SJSA1 (cell line): ENCODE data around the gene KPNA4. TPM values are rescaled to one million over a fixed set of nuclear protein-coding genes. Genes with fewer than 3 reads are reported as not detected.
"Not testable (repeated sequence)": the region's sequence is repeated elsewhere in the genome, so short reads cannot be mapped to it uniquely, and the experiment has no call there.

Experiments used
- DNase-seq, 2 experiments: peaks; one replicate each; pipeline ENCODE4 v3.0.0-alpha.2; 2015 to 2020; ENCODE audit warnings: low spot score in 2 of 2, low read depth in 1 of 2
- H3K27ac ChIP-seq: fragments of 250-450 bp; sonication (Bioruptor Pico); 2 replicates; pipeline ENCODE4 v1.5.1; 2020; ENCODE audit warnings: mild to moderate bottlenecking, moderate library complexity
- H3K27me3 ChIP-seq: fragments of 250-450 bp; sonication (Bioruptor Pico); replicated peaks from 2 replicates; pipeline ENCODE4 v1.5.1; 2020; ENCODE audit warnings: mild to moderate bottlenecking, moderate library complexity
- H3K36me3 ChIP-seq: fragments of 250-450 bp; sonication (Bioruptor Pico); 2 replicates; pipeline ENCODE4 v1.5.1; 2020; ENCODE audit warnings: mild to moderate bottlenecking
- H3K4me1 ChIP-seq: fragments of 250-450 bp; sonication (Bioruptor Pico); replicated peaks from 2 replicates; pipeline ENCODE4 v1.6.1; 2021; ENCODE audit warnings: mild to moderate bottlenecking
- H3K4me3 ChIP-seq: fragments of 250-450 bp; sonication (Bioruptor Pico); 2 replicates; pipeline ENCODE4 v1.5.1; 2020; ENCODE audit warnings: mild to moderate bottlenecking
- H3K9me3 ChIP-seq: fragments of 250-450 bp; sonication (Bioruptor Pico); replicated peaks from 2 replicates; pipeline ENCODE4 v1.5.1; 2020; ENCODE audit warnings: mild to moderate bottlenecking
- total RNA-seq: library from RNA; depleted of rRNA; stranded (reverse); fragments of >200 nt; shearing (Covaris generic); gene quantifications from 2 replicates; pipeline ENCODE4 v1.2.3, GENCODE V29; 2014; rRNA removed

KPNA4 gene
- total RNA-seq = 18.3 and 24.3 TPM in 2 replicates

DNA sequence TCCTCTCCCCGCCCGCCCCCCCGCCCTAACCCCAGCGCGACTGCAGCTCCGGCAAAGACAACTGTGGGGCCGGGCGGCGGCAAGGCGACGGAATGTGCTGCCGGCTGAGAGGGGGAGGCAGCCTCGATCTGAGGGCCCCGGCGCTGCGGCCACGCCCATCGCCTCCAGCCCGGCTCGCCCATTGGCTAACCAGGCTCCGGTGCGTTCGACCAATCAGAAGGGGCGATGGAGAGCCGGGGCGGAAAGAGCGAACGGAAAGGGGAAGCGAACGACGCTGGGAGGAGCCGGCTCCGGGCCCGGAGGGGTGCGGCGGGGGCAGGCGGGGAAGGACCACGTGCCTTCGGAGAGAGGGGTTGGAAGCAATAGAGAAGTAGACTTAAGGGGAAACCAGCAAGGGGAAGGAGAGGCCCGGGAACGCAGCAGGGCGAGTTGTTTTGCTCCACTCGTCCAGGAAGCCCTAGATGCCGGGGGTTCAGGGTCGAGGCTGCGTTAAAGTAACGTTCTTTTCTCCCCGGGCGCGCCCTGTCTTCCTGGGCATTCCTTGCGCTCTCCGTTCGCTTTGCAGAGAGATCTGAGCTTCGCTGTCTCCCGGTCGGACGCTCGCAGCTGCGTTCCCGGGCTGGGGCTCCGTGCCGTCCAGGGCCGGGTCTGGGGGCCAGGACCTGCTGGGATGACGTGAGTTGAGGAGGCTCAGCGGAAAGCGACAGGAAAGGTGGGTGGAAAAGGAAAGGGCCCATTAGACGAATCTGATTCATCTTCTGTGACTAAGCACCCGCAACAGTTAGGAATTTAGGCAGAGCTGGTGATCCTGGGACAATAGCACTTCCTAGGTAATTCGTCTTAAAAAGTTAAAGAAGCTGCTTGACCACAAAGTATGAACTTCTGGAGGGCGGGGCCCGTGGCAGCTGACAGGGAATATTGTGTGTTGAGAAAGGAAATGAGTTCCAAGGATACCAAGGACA, at the start of gene KPNA4:
TSS of gene KPNA4 (minus strand) at position 130 of the 962 bp plus-strand sequence. CDS start 289 bp downstream, outside the sequence.
- Histone ChIP-seq H3K4me3 (peak within 1 kb of the TSS; percentile 49), H3K27ac (peak within 1 kb of the TSS; percentile 99), H3K4me1 (peaks cover 9% of the 10 kb centered on the region; the same call in 1 of the 2 replicates), H3K27me3 (no peaks in the 10 kb centered on the region), H3K36me3 (peaks cover 33% of the 10 kb centered on the region), H3K9me3 (no peaks in the 10 kb centered on the region)
- DNase-seq = peak; percentile 97

- no peaks in the 10 kb centered on the region for H3K4me1 ChIP-seq
- no peaks in the 10 kb centered on the region for H3K9me3 ChIP-seq
- no peaks in the 10 kb centered on the region for H3K36me3 ChIP-seq
- H3K4me3 ChIP-seq = no peak overlapping the region
- H3K27ac ChIP-seq = no peak overlapping the region
- no peaks in the 10 kb centered on the region for H3K27me3 ChIP-seq
- DNase-seq = no peak
These were observed 48.3 kb upstream of the KPNA4 start for GRCh38 chr3:160613661-160614060.

DNA sequence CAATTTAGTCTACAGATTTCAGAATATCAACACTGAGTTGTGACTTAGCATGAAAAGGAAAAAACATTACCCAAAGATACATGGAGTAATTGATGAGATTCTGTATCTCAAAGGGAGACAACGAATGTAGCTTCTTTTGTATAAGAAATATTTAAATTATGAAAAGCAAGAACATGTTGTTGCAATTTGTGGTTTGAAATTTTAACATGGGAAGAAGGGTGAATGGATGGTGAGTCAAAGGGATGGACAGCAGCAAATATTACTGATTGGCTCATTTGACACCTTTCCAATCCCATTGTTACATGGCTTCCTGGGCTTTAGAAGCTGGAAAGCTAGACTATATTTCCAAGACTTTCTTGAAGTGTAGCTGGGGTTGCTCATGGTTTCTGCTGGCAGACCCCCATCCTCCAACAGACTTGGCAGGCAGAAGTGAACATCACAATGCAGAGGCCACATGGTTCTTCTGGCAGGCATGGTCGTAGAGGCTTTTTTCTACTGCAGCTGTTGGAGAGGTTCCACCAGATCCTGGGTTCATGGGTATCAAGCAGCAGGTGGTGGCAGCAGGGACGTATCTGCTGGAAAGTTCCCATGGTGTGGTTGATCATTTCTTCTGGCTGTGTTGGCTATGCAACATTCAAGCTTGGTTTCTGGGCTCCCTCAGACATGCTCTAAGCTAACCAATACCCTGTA, 47.2 kb upstream of the KPNA4 start:
- Histone ChIP-seq H3K27ac (no peak overlapping the region), H3K4me1 (no peaks in the 10 kb centered on the region), H3K4me3 (no peak overlapping the region), H3K36me3 (no peaks in the 10 kb centered on the region), H3K27me3 (no peaks in the 10 kb centered on the region), H3K9me3 (no peaks in the 10 kb centered on the region)
- DNase-seq = no peak

- no peak overlapping the region for H3K4me3 ChIP-seq
- H3K4me1 ChIP-seq = no peaks in the 10 kb centered on the region
- H3K27me3 ChIP-seq = no peaks in the 10 kb centered on the region
- no peak for DNase-seq
- H3K36me3 ChIP-seq = no peaks in the 10 kb centered on the region
- H3K9me3 ChIP-seq = no peaks in the 10 kb centered on the region
- no peak overlapping the region for H3K27ac ChIP-seq
These were observed 45.8 kb upstream of the KPNA4 start for GRCh38 chr3:160611141-160611540.

DNA sequence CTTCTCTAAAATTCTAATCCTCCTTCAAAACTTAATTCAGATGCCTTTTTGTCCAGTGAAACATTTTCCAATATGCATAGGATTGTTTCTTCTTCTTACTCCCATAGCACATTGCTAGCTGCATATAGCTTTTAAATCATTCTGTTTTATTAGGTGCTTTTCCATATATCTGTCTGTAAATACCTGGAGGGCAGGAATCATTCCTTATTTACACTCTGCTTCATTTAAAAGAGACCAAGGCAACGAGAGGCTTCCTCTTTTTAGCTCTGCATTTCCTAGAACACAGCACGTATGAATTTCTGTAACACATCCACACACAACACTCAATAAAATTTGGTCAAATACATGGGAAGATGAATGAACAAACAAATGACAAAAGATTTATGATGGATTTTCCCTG, 43.5 kb upstream of the KPNA4 start:
- Histone ChIP-seq H3K36me3 (no peaks in the 10 kb centered on the region), H3K27me3 (no peaks in the 10 kb centered on the region), H3K27ac (no peak overlapping the region), H3K9me3 (no peaks in the 10 kb centered on the region), H3K4me1 (no peaks in the 10 kb centered on the region), H3K4me3 (no peak overlapping the region)
- DNase-seq = no peak

GRCh38 chr3:160607826-160608225, 42.5 kb upstream of the KPNA4 start:
- H3K4me3 ChIP-seq = no peak overlapping the region
- no peaks in the 10 kb centered on the region for H3K27me3 ChIP-seq
- H3K36me3 ChIP-seq = no peaks in the 10 kb centered on the region
- no peaks in the 10 kb centered on the region for H3K9me3 ChIP-seq
- H3K27ac ChIP-seq = no peak overlapping the region
- no peak for DNase-seq
- no peaks in the 10 kb centered on the region for H3K4me1 ChIP-seq

DNA sequence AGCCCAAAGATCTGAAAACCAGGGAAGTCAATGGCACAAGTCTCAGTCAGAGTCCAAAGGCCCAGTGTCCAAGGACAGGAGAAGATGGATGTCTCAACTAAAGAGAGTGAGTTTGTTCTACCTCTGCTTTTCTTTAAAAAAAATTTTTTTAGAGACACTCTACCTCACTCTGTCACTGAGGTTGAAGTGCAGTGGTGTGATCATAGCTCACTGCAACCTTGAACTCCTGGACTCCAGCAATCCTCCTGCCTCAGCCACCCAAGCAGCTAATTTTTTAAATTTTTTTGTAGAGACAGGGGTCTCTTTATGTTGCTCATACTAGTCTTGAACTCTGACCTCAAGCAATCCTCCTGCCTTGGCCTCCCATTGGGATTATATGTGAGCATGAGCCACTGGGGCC, 39.9 kb upstream of the KPNA4 start:
- no peak overlapping the region for H3K27ac ChIP-seq
- H3K4me3 ChIP-seq = no peak overlapping the region
- no peaks in the 10 kb centered on the region; the same call in 1 of the 2 replicates for H3K27me3 ChIP-seq
- H3K4me1 ChIP-seq = no peaks in the 10 kb centered on the region
- no peaks in the 10 kb centered on the region for H3K9me3 ChIP-seq
- H3K36me3 ChIP-seq = no peaks in the 10 kb centered on the region
- no peak for DNase-seq

DNA sequence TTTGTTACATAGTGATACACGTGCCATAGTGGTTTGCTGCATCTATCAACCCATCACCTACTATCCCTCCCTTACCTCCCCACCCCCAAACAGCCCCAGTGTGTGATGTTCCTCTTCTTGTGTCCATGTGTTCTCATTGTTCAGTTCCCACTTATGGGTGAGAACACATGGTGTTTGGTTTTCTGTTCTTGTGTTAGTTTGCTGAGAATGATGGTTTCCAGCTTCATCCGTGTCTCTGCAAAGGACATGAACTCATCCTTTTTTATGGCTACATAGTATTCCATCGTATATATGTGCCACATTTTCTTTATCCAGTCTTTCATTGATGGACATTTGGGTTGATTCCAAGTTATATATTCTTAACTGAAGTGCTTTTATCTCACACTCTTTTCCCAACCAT, 38.5 kb upstream of the KPNA4 start:
- not testable (repeated sequence) for H3K4me3 ChIP-seq, H3K4me1 ChIP-seq, H3K27ac ChIP-seq, DNase-seq, H3K27me3 ChIP-seq, H3K9me3 ChIP-seq, H3K36me3 ChIP-seq

- H3K4me1 ChIP-seq = no peaks in the 10 kb centered on the region
- no peaks in the 10 kb centered on the region; the same call in 1 of the 2 replicates for H3K27me3 ChIP-seq
- no peak for DNase-seq
- H3K4me3 ChIP-seq = no peak overlapping the region
- H3K27ac ChIP-seq = no peak overlapping the region
- no peaks in the 10 kb centered on the region for H3K36me3 ChIP-seq
- H3K9me3 ChIP-seq = no peaks in the 10 kb centered on the region
These were observed 36.9 kb upstream of the KPNA4 start for GRCh38 chr3:160602259-160602658.

GRCh38 chr3:160601288-160601687, 35.9 kb upstream of the KPNA4 start:
- no peaks in the 10 kb centered on the region for H3K9me3 ChIP-seq
- no peaks in the 10 kb centered on the region for H3K36me3 ChIP-seq
- DNase-seq = no peak
- no peak overlapping the region for H3K4me3 ChIP-seq
- no peaks in the 10 kb centered on the region for H3K4me1 ChIP-seq
- H3K27ac ChIP-seq = no peak overlapping the region
- no peaks in the 10 kb centered on the region; the same call in 1 of the 2 replicates for H3K27me3 ChIP-seq

- Histone ChIP-seq H3K4me1 (no peaks in the 10 kb centered on the region), H3K27ac (no peak overlapping the region), H3K9me3 (no peaks in the 10 kb centered on the region), H3K27me3 (no peaks in the 10 kb centered on the region; the same call in 1 of the 2 replicates), H3K4me3 (no peak overlapping the region), H3K36me3 (no peaks in the 10 kb centered on the region)
- no peak for DNase-seq
These were observed 33.5 kb upstream of the KPNA4 start for GRCh38 chr3:160598865-160599264.

- H3K36me3 ChIP-seq = no peaks in the 10 kb centered on the region
- no peak overlapping the region for H3K4me3 ChIP-seq
- no peak for DNase-seq
- no peaks in the 10 kb centered on the region for H3K9me3 ChIP-seq
- H3K4me1 ChIP-seq = no peaks in the 10 kb centered on the region
- H3K27me3 ChIP-seq = no peaks in the 10 kb centered on the region
- H3K27ac ChIP-seq = no peak overlapping the region
These were observed 22.7 kb upstream of the KPNA4 start for GRCh38 chr3:160588023-160588422.

- no peaks in the 10 kb centered on the region for H3K4me1 ChIP-seq
- no peaks in the 10 kb centered on the region for H3K36me3 ChIP-seq
- no peaks in the 10 kb centered on the region for H3K9me3 ChIP-seq
- no peak overlapping the region for H3K4me3 ChIP-seq
- no peaks in the 10 kb centered on the region for H3K27me3 ChIP-seq
- H3K27ac ChIP-seq = no peak overlapping the region
- no peak for DNase-seq
These were observed 21.7 kb upstream of the KPNA4 start for GRCh38 chr3:160587105-160587504.

- no peaks in the 10 kb centered on the region for H3K4me1 ChIP-seq
- H3K36me3 ChIP-seq = no peaks in the 10 kb centered on the region
- H3K4me3 ChIP-seq = no peak overlapping the region
- no peaks in the 10 kb centered on the region for H3K27me3 ChIP-seq
- H3K27ac ChIP-seq = no peak overlapping the region
- DNase-seq = no peak
- H3K9me3 ChIP-seq = no peaks in the 10 kb centered on the region
These were observed 21.3 kb upstream of the KPNA4 start for GRCh38 chr3:160586679-160587078.
